ENCODE measurements around the gene XRCC2.
"Not testable (repeated sequence)": the region's sequence is repeated elsewhere in the genome, so short reads cannot be mapped to it uniquely, and the experiment has no call there.

The XRCC2 gene

DNA sequence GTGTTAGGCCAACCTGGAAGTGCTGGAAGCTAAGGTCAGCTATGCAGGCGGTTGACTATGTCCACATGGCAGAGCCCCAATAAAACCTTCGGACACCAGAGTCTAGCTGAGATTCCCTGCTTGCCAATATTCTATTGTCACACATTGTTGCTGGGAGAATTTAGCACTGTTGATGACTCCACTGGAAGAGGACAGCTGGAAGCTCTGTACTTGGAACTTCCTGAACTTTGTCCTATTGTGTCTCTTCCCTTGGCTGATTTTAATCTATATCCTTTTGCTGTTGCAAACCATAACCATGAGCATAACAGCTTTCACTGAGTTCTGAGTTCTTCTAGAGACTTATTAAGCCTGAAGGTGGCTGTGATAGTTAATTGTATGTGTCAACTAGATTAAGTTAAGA, 12.0 kb downstream of the XRCC2 start:
- DNase-seq (ENCODE audit: low read depth) = no peak

DNA sequence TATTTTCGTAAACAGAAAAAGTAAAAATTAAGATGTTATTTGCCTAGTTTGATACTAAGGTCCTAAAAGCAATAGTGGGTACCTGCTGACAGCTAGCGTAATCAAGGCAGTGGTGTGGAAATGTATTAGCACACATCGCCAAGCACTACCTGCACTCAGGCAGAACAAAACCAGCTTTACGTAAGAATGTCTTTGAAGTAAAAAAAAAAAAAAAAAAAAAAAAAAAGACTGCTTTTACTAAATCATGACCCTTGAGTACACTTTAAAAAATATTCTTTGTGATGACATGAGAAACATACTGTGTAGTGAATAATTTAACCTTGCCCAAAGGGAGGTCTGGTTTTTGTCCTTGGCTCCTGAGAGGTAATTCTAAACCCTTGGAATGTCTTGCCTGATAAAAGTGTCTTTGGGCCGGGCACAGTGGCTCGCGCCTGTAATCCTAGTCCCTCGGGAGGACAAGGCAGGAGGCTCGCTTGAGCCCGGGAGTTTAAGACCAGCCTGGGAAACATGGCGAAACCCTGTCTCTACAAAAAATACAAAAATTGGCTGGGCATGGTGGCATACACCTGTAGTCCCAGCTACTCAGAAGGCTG, 12.7 kb downstream of the XRCC2 start:
- DNase-seq (ENCODE audit: low read depth) = no peak

DNA sequence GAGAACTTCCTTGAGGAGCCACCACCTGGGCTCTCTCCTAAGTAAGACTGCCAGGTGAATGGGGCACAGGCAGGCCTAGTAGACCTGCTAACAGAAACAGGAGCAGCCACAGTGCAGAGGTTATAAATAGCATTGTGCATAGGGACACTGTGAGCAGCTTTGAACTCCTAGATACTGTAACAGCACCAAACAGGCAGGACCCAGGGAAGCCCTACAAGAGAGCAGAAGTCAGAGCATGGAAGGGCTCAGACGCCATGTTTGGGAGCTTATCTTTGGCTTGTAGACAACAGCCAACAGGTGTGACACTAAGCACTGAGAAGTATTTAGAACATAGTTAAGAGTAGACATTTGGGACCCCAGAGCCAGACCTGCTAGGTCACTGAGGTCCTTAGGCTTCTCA, 14.5 kb downstream of the XRCC2 start:
- DNase-seq (ENCODE audit: low read depth) = no peak

DNA sequence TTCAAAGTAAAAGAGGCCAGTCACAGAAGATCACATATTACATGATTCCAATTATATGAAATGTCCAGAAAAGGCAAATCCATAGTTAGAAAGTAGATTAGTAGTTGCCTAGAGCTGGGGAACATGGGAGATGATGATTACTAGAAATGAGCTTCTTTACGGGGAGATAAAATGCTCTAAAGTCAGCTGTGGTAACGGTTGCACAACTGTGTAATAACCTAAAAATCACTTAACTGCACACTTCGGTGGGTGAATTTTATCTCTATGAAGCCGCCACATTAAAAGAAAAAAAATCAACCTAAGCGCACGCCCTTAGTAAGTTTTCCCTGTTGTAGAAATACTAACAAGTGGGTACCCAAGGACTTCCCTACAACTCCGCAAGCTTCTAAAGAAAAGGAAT, 15.9 kb downstream of the XRCC2 start:
- DNase-seq (ENCODE audit: low read depth) = no peak

DNA sequence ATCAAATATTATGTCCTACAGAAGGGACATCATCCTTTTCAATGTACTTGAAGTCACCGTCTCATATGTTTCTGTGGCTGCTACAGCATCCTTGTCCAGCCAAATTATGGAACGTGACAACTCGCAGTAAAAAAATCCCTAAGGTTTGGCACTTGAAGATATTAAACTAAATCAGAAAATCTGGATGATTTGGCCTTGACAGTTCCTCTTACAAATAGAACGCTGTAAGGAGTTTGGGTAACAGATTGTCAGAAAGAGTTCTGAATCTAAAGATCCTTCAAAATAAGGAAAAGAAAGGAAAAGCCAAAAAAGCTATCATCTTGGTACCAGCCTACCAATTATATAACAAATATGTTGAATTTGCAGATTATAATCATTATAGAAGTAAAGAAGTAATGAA, 21.0 kb downstream of the XRCC2 start:
- DNase-seq (ENCODE audit: low read depth) = no peak

DNA sequence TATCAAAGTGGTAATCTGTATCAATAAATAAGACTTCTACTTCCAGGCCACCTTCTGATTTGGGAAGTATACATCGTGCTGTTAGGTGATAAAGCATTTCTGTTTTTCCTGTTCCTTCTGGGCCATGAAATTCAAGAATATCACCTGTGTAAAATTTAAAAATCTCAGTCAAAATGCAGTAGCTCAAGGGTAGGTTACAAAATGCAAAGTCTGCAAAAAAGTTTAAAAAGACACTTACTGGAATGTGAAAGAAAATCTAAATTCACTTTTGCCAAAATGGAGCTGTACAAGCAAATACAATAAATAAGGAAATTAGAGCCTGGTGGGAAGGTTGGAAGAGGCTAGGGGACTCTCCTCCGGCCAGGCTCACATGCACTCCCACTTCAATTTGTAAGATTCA, 26.7 kb downstream of the XRCC2 start:
- no peak for DNase-seq (ENCODE audit: low read depth)

DNA sequence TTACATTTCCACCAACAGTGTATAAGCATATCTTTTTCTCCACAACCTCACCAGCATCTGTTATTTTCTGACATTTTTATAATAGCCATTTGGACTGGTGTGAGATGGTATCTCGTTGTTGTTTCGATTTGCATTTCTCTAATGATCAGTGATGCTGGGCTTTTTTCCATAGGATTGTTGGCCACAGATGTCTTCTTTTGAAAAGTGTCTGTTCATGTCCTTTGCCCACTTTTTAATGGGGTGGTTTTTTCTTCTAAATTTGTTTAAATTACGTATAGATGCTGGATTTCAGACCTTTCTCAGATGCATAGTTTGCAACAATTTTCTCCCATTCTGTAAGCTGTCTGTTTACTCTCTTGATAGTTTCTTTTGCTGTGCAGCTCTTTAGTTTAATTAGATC, 28.9 kb downstream of the XRCC2 start:
- DNase-seq (ENCODE audit: low read depth) = no peak

DNA sequence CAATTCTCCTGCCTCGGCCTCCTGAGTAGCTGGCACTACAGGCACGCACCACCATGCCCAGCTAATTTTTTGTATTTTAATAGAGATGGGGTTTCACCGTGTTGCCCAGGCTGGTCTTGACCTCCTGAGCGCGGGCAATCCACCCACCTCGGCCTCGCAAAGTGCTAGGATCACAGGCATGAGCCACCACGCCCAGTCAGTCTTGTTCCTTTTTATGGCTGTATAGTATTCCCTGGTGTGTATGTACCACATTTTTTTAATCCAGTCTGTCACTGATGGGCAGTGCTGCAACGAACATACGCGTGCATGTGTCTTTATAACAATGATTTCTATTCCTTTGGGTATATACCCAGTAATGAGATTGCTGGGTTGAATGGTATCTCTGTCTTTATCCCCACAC, 29.4 kb downstream of the XRCC2 start:
- not testable (repeated sequence) for DNase-seq (ENCODE audit: low read depth)

DNA sequence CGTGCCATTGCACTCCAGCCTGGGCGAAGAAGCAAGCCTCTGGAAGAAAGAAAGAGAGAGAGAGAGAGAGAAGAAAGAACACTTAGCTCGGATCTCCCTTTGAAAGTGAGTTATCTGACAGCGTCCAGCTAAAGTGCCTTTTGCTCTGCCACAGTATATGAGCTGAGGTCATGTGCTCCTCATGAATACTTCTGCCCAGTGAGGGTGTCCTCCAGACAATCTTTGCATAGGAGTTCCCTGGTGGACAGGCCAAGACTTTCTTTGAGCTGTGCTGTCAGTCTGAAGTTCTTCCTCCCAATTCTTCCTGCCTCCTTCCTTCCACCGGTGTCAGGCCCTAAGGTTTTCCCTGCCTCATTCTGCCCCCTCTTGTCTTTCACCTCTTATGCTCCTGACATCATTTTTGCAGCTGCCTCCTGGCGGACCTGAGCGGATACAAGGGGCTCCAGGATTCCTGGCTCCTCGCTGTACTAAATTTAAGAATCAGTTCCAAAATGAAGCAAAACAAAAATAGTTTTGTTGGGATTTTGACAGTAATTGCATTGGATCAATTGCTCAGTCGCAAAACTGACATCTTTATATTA, 31.9 kb downstream of the XRCC2 start:
- DNase-seq (ENCODE audit: low read depth) = no peak

DNA sequence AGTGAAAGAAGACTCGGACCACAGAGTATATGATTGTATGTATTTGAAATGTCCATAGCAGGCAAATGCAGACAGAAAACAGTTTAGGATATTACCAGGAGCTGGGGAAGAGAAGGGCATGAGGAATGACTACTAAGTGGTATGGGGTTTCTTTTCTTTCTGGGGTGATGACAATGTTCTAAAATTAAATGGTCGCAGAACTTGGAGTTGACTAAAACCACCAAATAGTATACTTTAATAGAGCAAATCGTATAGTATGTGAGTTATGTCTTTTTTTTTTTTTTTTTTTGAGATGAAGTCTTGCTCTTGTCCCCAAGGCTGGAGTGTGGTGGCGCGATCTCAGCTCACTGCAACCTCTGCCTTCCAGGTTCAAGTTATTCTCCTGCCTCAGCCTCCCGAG, 34.6 kb downstream of the XRCC2 start:
- no peak for DNase-seq (ENCODE audit: low read depth)

DNA sequence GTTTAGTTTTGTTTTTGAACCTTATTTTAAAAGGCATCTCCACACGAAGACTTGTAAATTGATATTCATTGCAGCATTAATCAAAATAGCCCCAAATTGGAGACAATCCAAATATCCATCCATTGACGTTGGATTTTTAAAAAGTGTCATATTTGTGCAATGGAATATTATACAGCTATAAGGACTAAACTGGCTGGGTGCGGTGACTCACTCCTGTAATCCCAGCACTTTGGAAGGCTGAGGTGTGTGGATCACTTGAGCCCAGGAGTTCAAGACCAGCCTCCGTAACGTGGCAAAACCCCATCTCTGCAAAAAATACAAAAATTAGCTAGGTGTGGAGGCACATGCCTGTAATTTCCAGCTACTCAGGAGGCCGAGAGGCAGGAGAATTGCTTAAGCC, 35.1 kb downstream of the XRCC2 start:
- DNase-seq (ENCODE audit: low read depth) = no peak

DNA sequence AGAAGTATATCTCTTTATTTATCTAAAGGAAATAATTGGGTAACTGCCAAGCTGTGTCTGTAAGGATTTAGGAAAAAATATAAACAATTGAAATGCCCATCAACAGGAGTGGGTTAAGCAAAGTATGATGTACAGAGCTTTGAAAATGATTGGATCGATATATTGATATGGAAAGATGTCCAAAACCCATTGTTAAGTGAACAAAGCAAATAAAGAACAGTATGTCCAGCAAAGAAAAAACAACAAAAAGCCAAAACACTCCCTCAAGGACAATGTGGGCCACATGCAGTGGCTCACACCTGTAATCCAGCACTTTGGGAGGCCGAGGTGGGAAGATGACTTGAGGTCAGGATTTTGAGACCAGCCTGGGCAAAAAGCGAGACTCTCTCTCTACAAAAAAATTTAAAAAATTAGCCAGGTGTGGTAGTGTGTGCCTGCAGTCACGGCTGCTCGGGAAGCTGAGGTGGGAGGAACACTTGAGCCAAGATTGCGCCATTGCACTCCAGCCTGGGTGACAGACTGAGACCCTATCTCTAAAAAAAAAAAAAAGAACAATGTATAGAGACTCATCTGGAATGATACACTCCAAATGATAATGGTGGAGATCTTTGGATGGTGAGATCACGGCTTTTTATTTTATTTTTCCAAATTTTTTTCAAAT, 37.9 kb downstream of the XRCC2 start:
- no peak for DNase-seq (ENCODE audit: low read depth)

DNA sequence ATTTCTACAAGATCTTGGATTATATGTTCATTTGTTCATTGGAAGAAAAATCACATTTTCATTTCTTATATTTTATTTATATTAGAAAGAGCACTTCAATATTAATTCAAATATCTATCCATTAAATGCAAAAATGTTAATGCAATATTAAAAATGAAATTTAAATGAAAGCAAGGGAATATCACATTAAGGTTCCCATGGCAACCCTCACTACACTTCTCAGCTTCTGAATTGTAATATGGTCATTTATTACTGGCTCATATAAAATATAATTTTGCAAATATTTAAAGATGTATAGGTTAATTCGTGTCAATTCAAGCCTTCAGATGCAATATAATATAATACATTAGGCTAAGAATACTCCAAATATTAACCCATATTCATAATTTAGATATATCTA, 38.8 kb downstream of the XRCC2 start:
- DNase-seq (ENCODE audit: low read depth) = no peak

DNA sequence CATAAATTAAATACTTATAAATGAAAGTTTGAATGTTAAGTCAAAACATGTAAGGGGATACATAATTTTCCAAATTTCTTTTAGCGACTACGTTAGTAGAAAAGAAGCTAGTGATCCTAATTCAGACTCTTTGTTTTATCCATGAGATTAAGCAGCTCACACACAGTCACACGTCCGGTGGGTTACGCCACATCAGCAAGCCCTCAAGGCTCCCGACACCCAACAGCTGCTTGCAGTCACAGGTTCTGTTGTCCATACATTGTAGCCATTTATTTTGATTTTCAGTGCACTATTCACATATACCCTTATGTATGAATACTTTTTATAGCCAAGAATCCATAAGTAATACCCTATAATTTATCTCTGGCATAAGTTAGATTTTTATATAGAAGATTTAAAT, 39.5 kb downstream of the XRCC2 start:
- DNase-seq (ENCODE audit: low read depth) = no peak

DNA sequence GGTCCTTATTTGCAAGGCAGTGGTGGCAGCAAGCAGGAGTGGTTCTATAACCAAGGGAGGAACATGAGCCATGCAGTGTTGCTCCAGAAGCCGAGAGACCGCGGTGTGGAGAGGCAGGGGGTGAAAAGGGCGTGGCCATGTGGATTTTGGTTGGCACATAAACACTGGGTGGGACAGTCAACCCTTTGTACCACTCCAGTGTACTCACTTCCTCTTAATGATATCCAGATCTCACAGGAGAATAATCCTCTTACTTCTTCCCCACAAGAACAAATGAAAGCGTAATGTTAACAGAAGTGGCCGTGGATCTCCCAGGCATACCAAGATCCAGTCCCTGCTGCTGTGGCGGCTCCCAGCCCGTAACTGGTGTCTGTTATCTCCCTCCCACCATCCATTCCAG, 42.4 kb downstream of the XRCC2 start:
- no peak for DNase-seq (ENCODE audit: low read depth)

DNA sequence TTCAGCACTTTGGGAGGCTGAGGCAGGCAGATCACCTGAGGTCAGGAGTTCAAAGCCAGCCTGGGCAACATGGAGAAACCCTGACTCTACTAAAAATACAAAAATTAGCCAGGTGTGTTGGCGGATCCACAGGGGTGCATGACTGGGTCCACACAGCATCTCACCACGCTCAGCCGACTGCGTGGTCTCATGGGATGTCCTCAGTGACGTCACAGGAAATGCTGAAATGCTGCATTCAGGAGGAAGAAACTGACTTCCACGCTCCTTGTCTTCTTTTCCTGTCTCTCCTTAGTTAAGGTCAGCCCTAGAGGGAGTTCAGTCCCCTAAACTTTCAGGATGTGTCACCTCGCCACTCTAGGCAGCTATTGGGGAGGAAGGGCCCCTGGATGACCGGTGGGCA, 42.9 kb downstream of the XRCC2 start:
- DNase-seq (ENCODE audit: low read depth) = no peak

DNA sequence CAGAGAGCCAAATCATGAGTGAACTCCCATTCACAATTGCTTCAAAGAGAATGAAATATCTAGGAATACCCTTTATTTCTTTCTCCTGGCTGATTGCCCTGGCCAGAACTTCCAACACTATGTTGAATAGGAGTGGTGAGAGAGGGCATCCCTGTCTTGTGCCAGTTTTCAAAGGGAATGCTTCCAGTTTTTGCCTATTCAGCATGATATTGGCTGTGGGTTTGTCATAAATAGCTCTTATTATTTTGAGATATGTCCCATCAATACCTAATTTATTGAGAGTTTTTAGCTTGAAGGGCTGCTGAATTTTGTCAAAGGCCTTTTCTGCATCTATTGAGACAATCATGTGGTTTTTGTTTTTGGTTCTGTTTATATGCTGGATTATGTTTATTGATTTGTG, 47.2 kb downstream of the XRCC2 start:
- not testable (repeated sequence) for DNase-seq (ENCODE audit: low read depth)

DNA sequence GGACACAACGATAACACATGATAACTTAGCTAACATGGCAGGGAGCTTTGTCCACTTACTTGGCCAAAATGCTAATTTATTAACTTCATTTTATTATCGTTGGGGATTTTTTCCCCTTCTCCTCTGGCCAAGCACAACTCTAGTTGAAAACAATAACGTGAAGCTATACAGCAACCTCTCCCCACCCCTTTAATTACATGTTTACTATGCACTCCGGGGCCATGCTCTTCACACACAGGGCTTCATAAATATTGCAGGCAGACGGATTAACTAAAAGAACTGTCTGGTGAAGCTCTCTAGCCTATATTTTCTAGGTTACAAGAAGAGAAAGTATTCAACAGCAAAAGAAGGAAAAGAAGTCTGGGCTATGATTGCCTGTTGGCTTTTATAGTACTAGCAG, 51.7 kb downstream of the XRCC2 start:
- DNase-seq (ENCODE audit: low read depth) = no peak

DNA sequence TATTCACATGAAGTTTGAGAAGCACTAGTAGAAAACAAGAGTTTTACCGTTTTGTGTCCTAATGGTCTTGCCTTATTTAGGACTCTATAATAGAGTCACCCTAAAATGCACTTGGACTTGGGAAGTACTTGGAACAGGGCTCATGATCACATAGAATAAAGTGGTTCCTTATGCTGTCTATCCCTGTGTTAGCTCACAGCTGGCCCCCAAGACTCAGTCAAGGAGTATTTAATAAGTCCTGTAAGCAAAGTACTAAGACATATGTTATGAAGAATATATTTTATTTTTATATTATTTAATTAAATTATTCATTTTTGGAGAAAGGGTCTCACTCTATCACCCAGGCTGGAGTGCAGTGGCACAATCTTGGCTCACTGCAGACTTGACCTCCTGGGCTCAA, 54.5 kb downstream of the XRCC2 start:
- DNase-seq (ENCODE audit: low read depth) = no peak

DNA sequence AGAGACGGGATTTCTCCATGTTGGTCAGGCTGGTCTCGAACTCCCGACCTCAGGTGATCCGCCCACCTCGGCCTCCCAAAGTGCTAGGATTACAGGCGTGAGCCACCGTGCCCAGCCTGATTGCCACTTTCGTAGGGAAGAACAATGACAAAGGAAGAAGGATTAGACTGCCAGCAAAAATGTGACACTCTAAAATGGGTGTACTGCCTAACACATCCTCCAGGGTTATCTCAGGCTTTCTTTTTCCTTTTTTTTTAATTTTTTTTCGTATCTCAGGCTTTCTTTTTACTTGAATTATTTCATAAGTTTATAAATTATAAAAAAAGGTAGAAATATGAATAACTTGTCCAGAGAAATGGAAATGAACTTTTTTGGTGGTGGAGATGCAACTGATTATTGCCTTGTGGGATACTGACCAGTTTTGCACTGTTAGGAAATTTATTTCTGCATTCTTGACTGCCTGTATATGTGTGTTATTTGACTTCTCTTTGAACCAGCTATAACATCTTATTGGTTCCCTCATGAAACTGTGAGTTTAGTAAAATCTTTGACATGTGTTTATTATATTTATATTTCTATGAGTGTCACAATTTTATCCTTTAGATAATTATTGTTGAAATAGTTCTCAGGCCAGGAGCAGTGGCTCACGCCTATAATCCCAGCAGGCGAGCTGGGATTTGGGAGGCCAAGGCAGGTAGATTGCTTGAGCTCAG, 56.8 kb downstream of the XRCC2 start:
- no peak for DNase-seq (ENCODE audit: low read depth)

DNA sequence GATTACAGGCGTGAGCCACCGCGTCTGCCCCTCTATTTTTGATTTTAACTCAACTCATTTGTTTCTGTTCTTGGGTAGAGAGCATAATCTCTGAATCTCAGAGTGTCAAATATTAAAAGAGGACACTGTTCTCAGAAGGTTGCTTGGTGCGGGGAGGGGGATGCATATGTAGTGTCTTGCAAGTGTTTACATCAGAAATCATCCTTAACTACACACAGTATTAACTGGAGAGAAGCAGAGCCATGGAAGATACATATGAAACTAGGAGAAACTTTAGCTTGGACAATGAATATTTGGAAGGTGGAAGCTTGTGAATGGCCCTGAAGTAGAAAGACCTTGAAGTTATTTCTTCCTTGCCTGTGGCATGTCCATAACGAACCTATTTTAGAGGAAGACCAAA, 57.5 kb downstream of the XRCC2 start:
- DNase-seq (ENCODE audit: low read depth) = no peak

DNA sequence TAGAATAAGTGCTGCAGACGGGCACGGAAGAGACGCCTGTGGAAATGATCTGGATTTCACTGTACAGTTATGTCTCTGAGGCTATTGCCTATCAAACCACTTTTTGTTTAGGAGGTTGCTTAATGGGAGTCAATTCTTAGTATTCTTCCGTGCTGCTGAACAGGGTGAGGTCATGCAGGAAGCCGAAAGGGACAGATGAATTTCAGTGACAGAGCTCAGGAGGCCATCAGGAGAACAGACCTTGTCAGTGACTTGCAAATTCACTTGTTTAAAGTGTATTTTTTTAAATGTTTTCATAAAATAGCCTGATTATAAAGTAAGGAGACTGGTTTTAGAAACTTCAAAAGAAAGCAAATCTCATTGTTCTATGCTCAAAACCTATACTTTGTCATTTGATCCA, 58.9 kb downstream of the XRCC2 start:
- DNase-seq (ENCODE audit: low read depth) = no peak

DNA sequence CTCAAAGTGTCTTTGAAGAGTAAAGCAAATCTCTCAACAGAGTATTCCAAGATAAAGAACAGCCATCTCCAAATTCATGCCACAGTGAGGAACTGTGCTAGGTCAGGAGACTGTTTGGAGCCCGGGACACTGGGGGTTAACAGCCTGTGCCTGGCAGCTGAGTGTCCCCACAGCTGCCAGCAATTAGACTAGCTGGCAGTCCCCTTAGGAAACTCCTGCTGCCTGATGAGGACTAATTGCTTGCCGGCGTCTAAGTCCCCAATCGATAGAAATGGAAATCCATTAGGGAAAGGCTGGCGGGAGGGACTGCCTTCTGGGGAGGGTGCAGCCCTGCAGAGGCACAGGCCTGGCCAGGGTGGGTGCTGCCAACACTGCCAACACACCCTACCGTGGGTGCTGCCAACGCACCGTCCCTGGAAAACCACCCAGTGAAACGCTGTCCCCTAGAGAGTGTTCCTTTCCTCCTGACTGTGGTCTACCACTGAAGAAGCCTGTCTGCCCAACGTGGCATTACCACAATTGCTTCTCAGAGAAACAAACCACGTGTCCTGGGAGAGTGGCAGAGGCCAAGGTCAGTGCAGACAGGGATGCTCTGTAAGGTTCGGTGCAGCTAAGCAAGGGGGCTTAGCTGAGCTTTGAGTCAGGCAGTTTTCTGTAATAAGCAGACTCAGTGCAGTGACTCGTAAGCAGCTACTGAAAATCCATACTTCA, 60.8 kb downstream of the XRCC2 start:
- no peak for DNase-seq (ENCODE audit: low read depth)

Measured in activated T-helper 1 cell treated with Interleukin-2 at 50 U/mL for 16 hours (primary cell).